ENCODE data around the gene PAH. TPM values are rescaled to one million over a fixed set of nuclear protein-coding genes. Genes with fewer than 3 reads are reported as not detected.

PAH gene
- total RNA-seq, 3 donors from 2014 or later = not detected

- TF ChIP-seq CTCF (IDR thresholded peaks at IDR 0.05) = no peak
- peak in 1 of 3 donors; percentile 31 for DNase-seq
- peak; percentile 25 for ATAC-seq
- Histone ChIP-seq H3K4me1 (ENCODE audit: low read depth) (peaks cover 8% of the 10 kb centered on the region), H3K36me3 (ENCODE audit: low read depth) (no peaks in the 10 kb centered on the region), H3K4me3 (no peak overlapping the region), H3K9me3 (no peaks in the 10 kb centered on the region)
- intact Hi-C loops (cut with DNase I, micrococcal nuclease) = no loop called here
Observed at GRCh38 chr12:102958073-102958829, 41.2 kb upstream of the PAH start.

- no peak for DNase-seq
Observed at GRCh38 chr12:102957339-102958050, 40.5 kb upstream of the PAH start, which contains the start of gene ASCL1. TSS of gene ASCL1 (plus strand) at chr12:102957674. CDS start at chr12:102958245, 571 bp downstream.

GRCh38 chr12:102956738-102957327, 39.8 kb upstream of the PAH start:
- ATAC-seq (no peak), DNase-seq (no peak)
- intact Hi-C loops (cut with DNase I, micrococcal nuclease) = no loop called here
- Histone ChIP-seq H3K4me1 (ENCODE audit: low read depth) (peaks cover 8% of the 10 kb centered on the region), H3K9me3 (no peaks in the 10 kb centered on the region), H3K4me3 (no peak overlapping the region), H3K36me3 (ENCODE audit: low read depth) (no peaks in the 10 kb centered on the region)
- TF ChIP-seq CTCF (IDR thresholded peaks at IDR 0.05) = no peak

More at GRCh38 chr12:102957339-102958050, 40.5 kb upstream of the PAH start, which contains the start of gene ASCL1:
- H3K4me3 ChIP-seq = no peak within 1 kb of the TSS
- TF ChIP-seq CTCF (IDR thresholded peaks at IDR 0.05) = no peak
- H3K9me3 ChIP-seq = no peaks in the 10 kb centered on the region
- H3K4me1 ChIP-seq (ENCODE audit: low read depth) = peaks cover 8% of the 10 kb centered on the region
- ATAC-seq = no peak
- H3K36me3 ChIP-seq (ENCODE audit: low read depth) = no peaks in the 10 kb centered on the region
- intact Hi-C loops (cut with DNase I, micrococcal nuclease) = no loop called here

GRCh38 chr12:102955926-102956737, 39.1 kb upstream of the PAH start:
- H3K4me3 ChIP-seq = no peak overlapping the region
- intact Hi-C loops (cut with DNase I, micrococcal nuclease) = no loop called here

More at GRCh38 chr12:102955926-102956737, 39.1 kb upstream of the PAH start:
- Histone ChIP-seq H3K36me3 (ENCODE audit: low read depth) (no peaks in the 10 kb centered on the region), H3K9me3 (no peaks in the 10 kb centered on the region), H3K4me1 (ENCODE audit: low read depth) (peaks cover 8% of the 10 kb centered on the region)
- ATAC-seq (no peak), DNase-seq (no peak)
- TF ChIP-seq CTCF (IDR thresholded peaks at IDR 0.05) = no peak

Measured in mucosa of descending colon (tissue), 3 donors.